ENCODE results near the gene TGFBRAP1.
"Not testable (repeated sequence)": the region's sequence is repeated elsewhere in the genome, so short reads cannot be mapped to it uniquely, and the experiment has no call there.

TGFBRAP1 gene

DNA sequence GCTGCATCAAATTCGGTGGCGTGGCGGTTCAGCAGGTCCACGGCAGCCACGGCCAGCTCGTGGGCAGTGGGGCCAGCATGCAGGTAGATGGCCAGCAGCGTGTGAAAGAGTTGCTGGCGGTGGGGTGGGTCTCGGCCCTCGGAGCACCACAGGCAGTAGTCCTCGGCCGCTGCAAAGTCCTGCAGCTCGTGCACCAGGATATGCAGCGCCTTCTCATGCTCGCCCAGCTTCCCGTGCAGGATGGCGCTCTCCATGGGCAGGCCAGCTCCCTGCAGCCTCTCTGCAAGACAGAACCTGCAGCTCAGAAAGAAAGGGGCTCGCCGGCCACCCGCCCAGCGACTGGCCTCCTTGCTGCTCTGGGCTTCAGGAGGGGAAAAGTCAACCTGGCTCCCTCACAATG, 60.1 kb downstream of the TGFBRAP1 start:
- no peak for DNase-seq

DNA sequence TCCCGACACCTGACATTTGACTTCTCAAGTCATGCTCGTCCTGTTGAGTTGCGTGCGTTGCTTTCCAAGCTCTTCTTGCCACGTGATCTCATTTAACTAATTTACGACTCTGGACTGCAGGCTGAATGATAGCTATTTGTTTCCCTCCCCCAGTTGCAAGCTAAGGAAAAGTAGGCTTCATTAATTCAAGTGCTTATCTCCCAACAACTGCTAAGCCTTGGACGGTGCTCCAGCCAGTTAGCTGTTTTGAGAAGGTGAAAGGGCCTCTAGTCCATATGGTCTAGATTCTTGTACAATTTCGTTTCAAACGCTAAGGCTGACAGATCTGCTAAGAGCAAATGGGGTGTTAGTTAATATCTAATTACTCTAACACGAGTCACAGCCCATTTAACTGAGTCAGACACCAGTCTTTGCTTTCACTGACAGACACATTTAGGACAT, 66.9 kb downstream of the TGFBRAP1 start:
- DNase-seq = no peak

GRCh38 chr2:105261061-105261460, 68.5 kb downstream of the TGFBRAP1 start:
- DNase-seq = no peak

DNA sequence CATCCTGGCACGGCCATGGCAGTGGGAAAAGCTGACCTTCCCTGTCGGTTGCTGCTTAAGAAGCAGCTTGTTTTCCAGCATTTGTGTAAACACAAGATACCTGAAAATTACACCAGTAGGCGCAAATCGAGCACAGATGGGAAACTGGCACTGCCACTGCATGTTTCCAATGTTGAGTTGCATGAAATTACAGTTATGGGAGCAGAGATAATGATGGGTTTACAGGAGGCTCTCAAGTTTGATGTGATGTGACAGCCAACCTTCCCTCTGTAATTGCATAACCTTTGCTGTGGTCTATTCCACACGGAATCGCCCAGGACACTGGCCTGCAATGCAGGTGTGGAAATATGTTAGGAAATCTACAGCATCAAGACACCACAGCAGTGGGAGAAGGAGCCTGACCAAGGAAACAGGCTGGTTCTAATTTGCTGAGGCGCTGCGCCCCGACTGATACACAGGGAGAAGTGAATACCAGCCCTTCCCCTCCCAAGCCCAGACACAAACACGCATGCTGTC, 70.6 kb downstream of the TGFBRAP1 start:
- DNase-seq = no peak

DNA sequence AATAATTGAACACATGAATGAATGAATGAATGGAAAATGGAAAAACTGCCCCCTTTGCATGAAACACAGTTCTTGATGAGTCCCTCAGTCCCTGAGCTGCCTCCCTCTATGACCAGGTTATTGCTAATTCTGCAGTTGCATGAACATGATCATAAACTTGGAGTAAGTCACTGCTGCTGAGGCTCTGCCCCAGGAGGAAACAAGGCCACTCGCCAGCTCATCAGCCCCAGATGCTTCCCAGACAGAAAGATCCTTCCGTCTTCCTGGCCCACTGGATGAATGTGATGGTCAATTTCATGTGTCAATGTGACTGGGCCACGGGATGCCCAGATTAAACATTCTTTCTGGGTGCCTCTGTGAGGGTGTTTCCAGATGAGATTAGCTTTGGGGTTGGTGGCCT, 71.6 kb downstream of the TGFBRAP1 start:
- no peak for DNase-seq

- no peak for DNase-seq
Observed at GRCh38 chr2:105256431-105257047, 73.0 kb downstream of the TGFBRAP1 start.

DNA sequence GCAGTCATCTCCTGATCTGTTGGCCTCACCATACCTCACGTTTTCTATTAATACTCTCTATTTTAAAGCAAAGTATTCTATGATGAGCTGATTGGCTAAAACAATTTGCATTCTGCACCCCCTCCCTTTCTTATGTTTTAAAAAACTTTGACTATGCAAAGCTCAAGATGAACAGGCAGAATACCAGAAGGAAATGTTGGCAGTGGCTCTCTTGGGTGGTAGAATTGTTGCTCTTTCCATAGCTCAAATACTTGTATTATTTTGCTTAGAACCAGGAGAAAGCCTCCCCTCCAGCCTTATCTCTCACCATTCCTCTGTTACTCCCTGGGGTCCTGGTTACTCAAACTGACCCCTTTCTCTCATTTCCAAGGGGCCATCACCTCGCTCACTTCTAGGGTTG, 73.6 kb downstream of the TGFBRAP1 start:
- DNase-seq = no peak

DNA sequence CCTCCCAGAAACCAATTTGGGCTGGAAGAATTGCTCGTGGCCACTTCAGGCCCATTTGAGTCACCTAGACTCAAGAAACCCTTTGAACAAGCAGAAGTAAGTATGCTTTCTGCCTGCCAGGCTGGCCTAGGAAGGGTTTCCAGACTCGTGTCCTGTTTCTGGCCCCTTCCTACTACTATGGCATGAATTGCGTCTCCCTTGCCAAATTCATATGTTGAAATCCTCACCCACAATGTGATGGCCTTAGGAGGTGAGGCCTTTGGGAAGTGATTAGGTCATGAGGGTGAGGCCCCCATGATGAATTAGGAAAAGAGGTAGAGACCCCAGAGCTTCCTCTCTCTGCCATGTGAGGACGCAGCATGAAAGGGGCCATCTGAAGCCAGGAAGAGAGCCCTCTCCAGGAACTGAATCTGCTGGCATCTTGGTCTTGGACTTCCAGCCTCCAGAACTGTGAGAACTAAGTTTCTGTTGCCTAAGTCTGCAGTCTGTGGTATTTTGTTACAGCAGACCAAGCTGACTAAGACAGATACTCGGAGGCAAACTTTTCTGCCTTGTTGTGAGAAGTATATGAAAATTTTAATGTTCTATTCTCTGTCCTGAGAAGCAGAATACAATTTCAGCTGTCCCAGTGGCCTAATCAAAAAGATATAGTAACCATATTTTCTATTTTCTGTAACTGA, 74.9 kb downstream of the TGFBRAP1 start:
- no peak for DNase-seq

- no peak for DNase-seq
Observed at GRCh38 chr2:105252271-105252670, 77.3 kb downstream of the TGFBRAP1 start.

DNA sequence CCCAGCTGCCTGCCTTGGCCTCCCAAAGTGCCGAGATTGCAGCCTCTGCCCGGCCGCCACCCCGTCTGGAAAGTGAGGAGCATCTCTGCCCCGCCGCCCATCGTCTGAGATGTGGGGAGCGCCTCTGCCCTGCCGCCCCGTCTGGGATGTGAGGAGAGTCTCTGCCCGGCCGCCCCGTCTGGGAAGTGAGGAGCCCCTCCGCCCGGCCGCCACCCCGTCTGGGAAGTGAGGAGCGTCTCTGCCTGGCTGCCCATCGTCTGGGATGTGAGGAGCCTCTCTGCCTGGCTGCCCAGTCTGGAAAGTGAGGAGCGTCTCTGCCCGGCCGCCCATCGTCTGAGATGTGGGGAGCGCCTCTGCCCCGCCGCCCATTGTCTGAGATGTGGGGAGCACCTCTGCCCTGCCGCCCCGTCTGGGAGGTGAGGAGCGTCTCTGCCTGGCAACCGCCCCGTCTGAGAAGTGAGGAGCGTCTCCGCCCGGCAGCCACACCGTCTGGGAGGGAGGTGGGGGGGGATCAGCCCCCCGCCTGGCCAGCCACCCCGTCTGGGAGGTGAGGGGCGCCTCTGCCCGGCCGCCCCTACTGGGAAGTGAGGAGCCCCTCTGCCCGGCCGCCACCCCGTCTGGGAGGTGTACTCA, 78.4 kb downstream of the TGFBRAP1 start:
- not testable (repeated sequence) for DNase-seq

GRCh38 chr2:105249891-105250290, 79.6 kb downstream of the TGFBRAP1 start:
- no peak for DNase-seq

GRCh38 chr2:105249181-105249580, 80.4 kb downstream of the TGFBRAP1 start:
- no peak for DNase-seq

GRCh38 chr2:105248316-105249070, 81.0 kb downstream of the TGFBRAP1 start:
- DNase-seq = no peak

GRCh38 chr2:105244451-105244850, 85.1 kb downstream of the TGFBRAP1 start:
- DNase-seq = no peak

GRCh38 chr2:105243961-105244360, 85.6 kb downstream of the TGFBRAP1 start:
- no peak for DNase-seq

DNA sequence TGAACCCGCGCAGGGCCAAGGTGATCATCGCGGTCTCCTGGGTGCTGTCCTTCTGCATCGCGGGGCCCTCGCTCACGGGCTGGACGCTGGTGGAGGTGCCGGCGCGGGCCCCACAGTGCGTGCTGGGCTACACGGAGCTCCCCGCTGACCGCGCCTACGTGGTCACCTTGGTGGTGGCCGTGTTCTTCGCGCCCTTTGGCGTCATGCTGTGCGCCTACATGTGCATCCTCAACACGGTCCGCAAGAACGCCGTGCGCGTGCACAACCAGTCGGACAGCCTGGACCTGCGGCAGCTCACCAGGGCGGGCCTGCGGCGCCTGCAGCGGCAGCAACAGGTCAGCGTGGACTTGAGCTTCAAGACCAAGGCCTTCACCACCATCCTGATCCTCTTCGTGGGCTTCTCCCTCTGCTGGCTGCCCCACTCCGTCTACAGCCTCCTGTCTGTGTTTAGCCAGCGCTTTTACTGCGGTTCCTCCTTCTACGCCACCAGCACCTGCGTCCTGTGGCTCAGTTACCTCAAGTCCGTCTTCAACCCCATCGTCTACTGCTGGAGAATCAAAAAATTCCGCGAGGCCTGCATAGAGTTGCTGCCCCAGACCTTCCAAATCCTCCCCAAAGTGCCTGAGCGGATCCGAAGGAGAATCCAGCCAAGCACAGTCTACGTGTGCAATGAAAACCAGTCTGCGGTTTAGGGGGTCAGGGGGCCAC, 87.1 kb downstream of the TGFBRAP1 start:
- DNase-seq = no peak

- no peak for DNase-seq
Observed at GRCh38 chr2:105241443-105241842, 88.1 kb downstream of the TGFBRAP1 start, which contains the start of gene GPR45. TSS of gene GPR45 (plus strand) at chr2:105241743. CDS start at chr2:105241859, 116 bp downstream.

DNA sequence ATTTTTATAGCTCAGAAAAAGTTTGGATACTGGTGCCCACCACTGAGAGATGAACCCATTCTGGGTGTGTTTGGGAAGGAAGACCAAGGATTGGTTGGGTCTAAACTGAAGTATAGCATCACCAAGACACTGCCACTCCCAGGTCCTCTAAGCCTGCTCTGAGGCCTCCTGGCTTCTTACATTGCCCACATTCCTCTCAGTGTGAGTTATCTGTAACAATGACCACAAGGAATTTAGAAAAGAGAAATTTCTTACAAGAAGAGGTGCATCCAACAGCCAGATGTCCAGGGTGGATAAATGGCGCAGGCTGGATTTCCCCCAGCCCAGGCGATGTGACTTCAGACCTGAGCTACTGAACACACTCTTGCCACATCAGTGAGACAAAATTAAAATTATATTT, 89.6 kb downstream of the TGFBRAP1 start:
- no peak for DNase-seq

DNA sequence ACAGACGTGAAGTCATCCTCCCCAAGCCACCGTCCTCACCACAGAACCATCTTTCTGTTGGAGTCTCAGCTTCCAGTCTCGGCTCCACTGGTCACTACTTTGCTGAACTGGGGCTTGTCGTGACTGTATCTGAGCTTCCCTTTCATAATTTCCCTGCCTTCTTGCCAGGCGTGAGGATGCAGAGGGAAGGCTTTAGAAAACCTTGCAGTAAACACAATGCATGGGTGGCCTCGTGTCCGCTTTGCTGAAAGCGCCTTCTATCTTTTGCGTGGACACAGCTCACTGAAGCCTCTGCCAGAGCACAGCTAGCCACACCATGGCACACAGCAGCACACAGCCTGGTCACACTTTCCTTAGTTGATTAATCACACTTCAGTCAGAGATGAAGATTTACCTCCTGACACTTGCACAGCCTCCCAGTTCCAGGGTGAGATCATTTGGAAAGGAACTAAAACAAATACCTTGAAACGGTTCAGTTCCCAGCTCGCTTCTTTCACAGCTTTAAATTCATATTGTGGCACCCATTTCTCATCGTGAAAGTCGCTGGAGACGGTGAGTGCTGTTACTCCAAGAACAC, 90.8 kb downstream of the TGFBRAP1 start:
- DNase-seq = no peak

DNA sequence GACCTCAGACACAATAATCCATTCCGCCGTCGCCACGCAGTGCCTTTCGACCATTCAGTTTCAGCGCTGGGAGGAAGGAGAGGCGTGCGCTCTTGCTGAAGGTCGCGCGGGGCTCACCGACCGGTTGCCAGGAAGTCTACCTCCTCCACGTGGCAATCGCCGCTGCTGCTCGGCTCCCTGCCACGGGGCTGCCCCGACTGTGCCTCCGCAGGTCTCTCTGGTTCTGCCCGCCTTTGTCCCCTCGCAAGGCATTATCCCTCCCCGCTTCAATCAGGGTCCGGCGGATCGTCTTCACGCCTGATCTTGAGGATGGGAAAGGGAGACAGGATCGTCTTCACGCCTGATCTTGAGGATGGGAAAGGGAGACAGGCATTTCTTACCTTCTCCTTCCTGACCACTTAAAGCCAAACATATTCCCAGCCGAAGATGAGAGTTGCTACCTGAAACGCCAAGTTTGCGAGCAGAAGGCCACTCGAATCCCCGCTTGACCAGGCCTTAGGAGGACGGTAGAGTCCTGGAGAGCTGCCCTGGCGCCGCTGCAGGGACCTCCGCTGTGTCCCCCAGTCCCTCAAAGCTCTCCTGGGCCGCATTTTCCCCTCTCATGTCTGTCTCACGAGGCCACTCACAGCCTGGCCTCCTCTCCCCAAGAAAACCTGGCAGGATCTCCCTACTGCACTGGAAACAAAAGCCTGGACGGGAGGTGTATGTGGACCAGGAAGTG, 92.3 kb downstream of the TGFBRAP1 start:
- no peak for DNase-seq

GRCh38 chr2:105236060-105236424, 93.5 kb downstream of the TGFBRAP1 start:
- no peak for DNase-seq

Data from NCI-H774 (cell line).